Cardiac atrium fibroblast (primary cell): ENCODE data around the gene COL11A1. TPM values are rescaled to one million over a fixed set of nuclear protein-coding genes. Genes with fewer than 3 reads are reported as not detected.

ENCODE experiments used
- total RNA-seq: library from RNA; depleted of rRNA; stranded (reverse); fragments of >200 nt; gene quantifications from 2 replicates; pipeline ENCODE4 v1.2.3, GENCODE V29; 2015

COL11A1 gene
- total RNA-seq, result 0.18 TPM in 1 of 2 replicates, not detected in the other

DNA sequence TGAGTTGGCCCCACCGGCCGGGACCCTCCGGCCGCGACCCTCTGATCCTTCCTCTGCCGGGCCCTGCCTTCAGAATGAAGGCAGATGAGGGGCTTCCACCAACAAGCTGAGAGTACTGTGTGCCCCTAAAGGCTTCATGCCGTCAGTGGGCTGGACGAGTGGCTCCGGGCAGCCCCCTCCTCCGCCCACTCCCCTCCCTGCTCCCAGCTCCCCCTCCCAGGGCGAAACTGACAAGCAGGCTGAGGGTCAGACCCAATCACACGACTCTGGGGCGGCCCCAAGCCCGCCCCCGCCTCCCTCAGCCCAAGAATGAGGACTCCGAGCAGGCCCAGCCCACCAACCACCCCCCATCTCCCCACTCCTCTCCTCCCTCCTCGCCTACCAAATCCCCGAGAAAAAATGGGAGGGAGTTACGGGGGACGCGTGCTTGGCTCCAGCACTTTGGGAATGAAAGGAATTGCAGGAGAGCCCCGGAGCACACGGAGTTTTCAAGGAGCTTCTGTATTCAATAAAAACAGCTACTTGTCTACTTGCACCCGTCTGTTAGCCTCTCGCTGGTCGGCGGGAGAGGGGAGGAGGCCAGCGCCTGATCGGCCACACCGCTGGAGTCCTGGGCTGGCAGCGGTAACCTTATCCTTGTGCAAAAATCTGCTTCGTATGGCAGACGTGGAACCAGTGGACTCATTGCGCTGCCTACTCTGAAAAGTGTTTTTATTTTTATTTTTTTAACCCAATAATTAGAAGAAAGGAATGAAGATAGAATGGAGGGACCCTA lies at the start of gene COL11A1:
Gene COL11A1 (minus strand): TSS at position 147 of the 775 bp plus-strand sequence. CDS start 344 bp downstream, outside the sequence.

